ENCODE results near the gene MCM7. TPM values are rescaled to one million over a fixed set of nuclear protein-coding genes. Genes with fewer than 3 reads are reported as not detected.

Gene MCM7
- total RNA-seq, 1 donor from 2014 or later, result 353 TPM

DNA sequence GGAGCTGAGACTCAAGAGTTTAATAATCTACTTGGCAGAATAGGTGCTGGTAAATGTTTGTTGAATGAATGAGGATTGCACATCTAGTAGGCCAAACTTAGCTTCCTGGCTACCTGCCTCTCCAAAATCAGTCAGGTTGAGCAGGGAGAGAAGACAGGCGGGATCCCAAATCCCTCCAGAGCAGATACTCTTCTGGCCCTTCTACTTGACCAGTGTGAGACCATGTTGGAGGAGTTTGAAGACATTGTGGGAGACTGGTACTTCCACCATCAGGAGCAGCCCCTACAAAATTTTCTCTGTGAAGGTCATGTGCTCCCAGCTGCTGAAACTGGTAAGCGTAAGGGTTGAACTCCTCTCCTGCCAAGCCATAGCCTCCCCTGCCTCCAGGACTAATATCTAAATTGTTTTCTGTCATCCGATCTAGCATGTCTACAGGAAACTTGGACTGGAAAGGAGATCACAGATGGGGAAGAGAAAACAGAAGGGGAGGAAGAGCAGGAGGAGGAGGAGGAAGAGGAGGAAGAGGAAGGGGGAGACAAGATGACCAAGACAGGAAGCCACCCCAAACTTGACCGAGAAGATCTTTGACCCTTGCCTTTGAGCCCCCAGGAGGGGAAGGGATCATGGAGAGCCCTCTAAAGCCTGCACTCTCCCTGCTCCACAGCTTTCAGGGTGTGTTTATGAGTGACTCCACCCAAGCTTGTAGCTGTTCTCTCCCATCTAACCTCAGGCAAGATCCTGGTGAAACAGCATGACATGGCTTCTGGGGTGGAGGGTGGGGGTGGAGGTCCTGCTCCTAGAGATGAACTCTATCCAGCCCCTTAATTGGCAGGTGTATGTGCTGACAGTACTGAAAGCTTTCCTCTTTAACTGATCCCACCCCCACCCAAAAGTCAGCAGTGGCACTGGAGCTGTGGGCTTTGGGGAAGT is 23.4 kb upstream of the MCM7 start:
- intact Hi-C loops (cut with micrococcal nuclease), result loop anchor here (5.0 kb wide), 1 partner anchor 42 kb away; the partner anchor contains the start of gene ZNF3

DNA sequence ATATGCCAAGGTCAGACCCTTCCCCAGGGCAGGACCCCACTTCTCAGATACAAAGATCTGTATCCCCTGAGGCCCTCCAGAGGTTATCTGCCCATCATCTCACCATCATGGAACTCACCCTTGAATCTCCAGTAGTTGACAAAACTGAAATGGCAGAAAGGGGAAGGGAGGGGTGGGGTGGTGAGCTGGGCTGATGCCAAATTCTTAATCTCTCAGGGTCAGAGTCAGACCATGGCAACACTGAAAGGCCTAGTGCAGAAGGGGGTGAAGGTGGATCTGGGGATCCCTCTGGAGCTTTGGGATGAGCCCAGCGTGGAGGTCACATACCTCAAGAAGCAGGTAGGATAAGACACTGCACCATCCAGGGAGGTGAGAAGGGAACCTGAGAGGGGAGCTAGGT is 21.4 kb upstream of the MCM7 start:
- intact Hi-C loops (cut with micrococcal nuclease), result no loop called here

DNA sequence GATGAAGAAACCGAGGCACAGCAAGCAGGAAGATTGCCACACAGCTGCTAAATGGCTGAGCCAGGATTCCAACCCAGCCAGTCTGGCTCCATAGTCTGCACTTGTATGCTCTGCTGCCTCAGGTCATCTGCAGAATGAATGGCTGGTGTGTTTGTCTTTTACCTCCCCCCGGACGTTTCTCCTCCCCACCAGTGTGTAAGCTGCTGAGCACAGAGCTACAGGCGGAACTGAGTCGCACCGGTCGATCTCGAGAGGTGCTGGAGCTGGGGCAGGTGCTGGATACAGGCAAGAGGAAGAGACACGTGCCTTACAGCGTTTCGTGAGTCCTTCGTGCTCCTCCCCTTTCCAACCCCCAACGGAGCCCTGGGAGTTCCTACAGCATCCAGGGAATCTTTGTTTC is 20.9 kb upstream of the MCM7 start:
- intact Hi-C loops (cut with micrococcal nuclease), result no loop called here

- intact Hi-C loops (cut with micrococcal nuclease), result no loop called here
Measured at GRCh38 chr7:100120733-100121036, 19.5 kb upstream of the MCM7 start.

- intact Hi-C loops (cut with micrococcal nuclease), result loop anchor here (1.0 kb wide), 2 partner anchors 7 to 19 kb away; partner anchors contain the start of genes AP4M1 and MCM7
Measured at GRCh38 chr7:100119970-100120732, 19.0 kb upstream of the MCM7 start.

- intact Hi-C loops (cut with micrococcal nuclease), result loop anchor here (1.0 kb wide), 2 partner anchors 8 to 18 kb away; partner anchors contain the start of genes AP4M1 and MCM7
Measured at GRCh38 chr7:100119072-100119969, 18.1 kb upstream of the MCM7 start, which contains the start of the genes CNPY4 and TAF6. TSS of gene CNPY4 (plus strand) at chr7:100119634. CDS start at chr7:100119745, 111 bp downstream. TSS of gene TAF6 (minus strand) at chr7:100119358. CDS start at chr7:100114209, 5,149 bp downstream.

DNA sequence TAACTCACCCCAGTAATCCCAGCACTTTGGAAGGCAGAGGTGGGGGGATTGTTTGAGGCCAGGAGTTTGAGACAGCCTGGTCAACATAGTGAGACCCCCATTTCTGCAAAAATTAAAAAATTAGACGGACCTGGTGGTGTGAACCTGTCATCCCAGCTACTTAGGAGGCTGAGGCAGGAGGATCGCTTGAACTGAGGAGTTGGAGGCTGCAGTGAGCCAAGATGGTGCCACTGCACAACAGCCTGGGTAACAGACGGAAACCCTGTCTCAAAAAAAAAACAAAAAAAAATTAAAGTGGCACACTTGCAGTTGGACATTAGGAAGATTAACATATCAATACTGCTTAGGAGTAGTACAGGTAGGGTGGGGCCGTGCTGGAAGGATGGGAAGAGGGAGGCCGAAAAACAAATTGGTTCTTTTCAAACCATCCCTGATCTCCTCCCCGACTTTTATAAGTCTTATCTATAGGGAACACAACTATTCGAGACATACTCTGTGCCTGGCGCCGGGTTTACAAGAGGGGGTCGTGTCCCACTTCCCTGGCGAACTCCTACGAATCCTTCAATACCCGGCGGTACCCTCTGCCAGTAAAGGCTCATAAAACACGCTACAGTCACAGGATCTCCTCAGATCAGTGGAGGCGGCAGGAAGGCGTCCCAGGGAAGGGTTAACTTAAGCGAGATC is 17.3 kb upstream of the MCM7 start:
- intact Hi-C loops (cut with micrococcal nuclease), result loop anchor here (1.0 kb wide), 2 partner anchors 9 to 17 kb away; partner anchors contain the start of genes AP4M1 and MCM7

GRCh38 chr7:100115026-100115425 is 13.8 kb upstream of the MCM7 start:
- intact Hi-C loops (cut with micrococcal nuclease), result no loop called here

DNA sequence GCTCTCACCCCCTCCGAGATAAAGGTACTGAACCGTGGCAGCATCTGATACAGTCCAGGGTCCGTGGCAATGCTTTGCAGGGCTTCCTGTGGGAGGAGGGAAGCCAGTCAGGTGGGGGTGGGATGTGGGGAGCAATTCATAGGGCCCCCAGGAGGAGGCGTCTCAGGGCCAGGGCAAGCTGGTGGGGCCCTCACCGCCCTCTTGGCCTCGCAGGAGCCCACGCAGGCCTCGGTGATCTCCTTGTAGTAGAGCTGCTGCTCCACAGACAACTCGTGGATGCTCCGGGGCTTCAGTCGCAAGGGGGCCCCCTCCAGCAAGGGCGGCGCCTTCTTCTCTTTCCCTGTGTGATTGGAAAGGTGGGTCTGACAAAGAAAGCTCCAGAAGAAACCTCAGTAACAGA is 10.7 kb upstream of the MCM7 start:
- intact Hi-C loops (cut with micrococcal nuclease), result no loop called here

DNA sequence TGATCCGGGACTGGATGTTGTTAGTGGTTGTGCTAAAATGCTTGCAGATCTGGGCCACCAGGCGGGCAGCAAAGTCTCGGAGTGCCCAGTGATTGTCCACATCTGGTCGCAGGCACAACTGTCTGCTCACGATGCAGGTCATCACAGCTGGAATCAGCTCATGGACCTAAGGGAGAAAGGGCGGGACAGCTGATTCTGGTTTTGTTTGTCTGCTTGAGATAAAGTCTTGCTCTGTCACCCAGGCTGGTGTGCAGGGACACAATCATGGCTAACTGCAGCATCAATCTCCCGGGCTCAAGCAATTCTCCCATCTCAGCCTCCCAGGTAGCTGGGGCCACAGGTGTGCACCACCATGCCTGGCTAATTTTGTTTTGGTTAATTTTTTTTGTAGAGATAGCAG is 10.0 kb upstream of the MCM7 start:
- intact Hi-C loops (cut with micrococcal nuclease), result no loop called here

- intact Hi-C loops (cut with micrococcal nuclease), result no loop called here
Measured at GRCh38 chr7:100109521-100110163, 8.4 kb upstream of the MCM7 start.

GRCh38 chr7:100107890-100108289 is 6.7 kb upstream of the MCM7 start:
- intact Hi-C loops (cut with micrococcal nuclease), result no loop called here

DNA sequence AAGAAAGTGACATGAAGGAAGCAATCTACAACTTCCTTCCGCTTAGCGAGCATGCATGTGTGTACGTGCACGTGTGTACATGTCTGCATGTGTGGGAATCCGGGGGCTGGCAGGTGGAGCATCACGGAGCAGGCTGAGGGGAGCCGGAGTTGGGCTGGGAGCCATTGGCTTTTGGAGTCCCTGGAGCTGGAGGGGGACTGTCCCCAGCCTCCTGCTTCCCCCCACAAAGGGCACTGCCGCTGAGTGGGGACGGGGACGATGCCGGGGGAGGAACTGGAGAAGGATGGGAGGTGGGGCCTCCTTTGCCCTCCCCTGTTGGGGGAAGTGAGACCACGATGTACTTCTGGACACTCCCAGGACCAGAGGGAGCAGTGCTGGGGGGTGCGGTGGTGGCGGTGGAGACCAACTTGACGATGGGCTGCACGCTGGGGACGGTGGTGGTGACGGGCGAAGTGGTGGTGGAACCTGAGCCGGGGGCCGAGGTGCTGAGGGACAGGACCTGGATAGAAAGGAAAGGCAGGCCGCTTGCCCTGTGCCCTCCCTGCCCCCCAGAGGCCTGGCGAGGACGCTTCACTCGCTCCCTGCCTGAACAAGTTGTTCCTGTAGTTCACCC is 6.0 kb upstream of the MCM7 start:
- intact Hi-C loops (cut with micrococcal nuclease), result no loop called here

- intact Hi-C loops (cut with micrococcal nuclease), result no loop called here
Measured at GRCh38 chr7:100106633-100107032, 5.4 kb upstream of the MCM7 start.

DNA sequence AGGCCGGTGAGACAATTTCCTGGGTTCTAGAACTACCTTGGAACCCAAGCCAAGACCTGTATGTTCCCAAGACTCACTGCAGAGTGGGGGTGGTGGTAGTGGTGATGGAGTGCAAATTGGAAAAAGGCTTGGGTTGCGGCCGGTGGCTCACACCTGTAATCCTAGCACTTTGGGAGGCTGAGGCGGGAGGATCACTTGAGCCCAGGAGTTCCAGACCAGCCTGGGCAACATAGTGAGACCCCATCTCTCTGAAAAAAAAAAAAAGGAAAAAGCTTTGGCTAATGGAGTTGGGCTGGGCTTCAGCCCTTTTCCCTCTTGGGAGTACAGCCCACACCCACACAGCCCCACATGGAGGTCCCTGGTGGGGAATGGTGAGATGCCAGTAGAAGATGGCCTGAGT is 4.3 kb upstream of the MCM7 start:
- intact Hi-C loops (cut with micrococcal nuclease), result no loop called here

- intact Hi-C loops (cut with micrococcal nuclease), result no loop called here
Measured at GRCh38 chr7:100102950-100103840, 2.0 kb upstream of the MCM7 start.

DNA sequence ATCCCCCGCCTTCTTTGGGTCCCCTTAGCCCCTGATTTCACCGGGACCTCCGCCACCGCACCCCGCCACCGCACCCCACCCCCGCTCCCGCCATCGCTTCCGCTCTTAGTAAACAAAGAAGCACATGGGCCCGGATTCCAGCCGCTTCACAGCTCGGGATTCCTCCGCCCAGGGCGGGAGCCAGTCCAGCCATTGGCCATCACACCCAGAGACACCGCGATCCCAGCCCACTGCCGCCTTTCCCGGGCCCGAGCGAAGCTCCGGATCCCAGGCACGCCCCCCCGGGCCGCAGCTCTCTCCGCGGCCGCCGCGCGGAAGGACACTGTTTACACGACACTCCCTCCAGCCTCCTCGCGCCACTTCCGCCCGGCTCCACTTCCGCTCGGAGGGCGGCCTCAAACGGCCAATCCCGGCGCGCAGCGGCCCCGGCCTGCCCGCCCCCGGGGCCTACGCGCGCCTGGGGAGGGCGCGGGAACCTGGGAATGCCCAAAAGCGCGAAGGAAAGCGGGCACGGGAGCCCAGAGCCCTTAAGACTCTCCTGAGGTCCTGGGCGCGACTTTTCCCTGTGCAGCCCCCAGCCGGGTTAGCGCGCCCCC is 679 bp downstream of the MCM7 start:
- intact Hi-C loops (cut with micrococcal nuclease), result loop anchor here (1.0 to 2.0 kb wide), 6 partner anchors 11 to 328 kb away; partner anchors contain the start of genes CNPY4, LAMTOR4, TAF6 and ZCWPW1

GRCh38 chr7:100099452-100099851 is 1.7 kb downstream of the MCM7 start:
- intact Hi-C loops (cut with micrococcal nuclease), result no loop called here

All from T-helper 2 cell treated with Interferon-gamma antibody and Interleukin-4, amounts not matched to agents 100 ng/mL and 5 ng/mL, for 36 hours (primary cell).